Psoas muscle (tissue), 8 donors: Measurements from ENCODE around the gene AKAP8L. TPM values are rescaled to one million over a fixed set of nuclear protein-coding genes. Genes with fewer than 3 reads are reported as not detected.

Experiments used
- ATAC-seq, 4 donors: fragments of 200-7000 bp; cut with Tn5 transposase; one replicate each; pipeline ENCODE4 v1.9.1; 2020; ENCODE audit warnings: moderate library complexity in 3 of 4, mild to moderate bottlenecking in 2 of 4
- DNase-seq, 2 donors: peaks; one replicate each; pipeline ENCODE4 v3.0.0-alpha.2; 2020
- H3K27ac ChIP-seq: fragments of 200-600 bp; one replicate; pipeline ENCODE4 v1.8.0; 2022
- H3K27me3 ChIP-seq, 3 donors: fragments of 200-600 bp in 1 of 3; one replicate each; pipeline versions ENCODE4 v1.6.1 to v1.8.0; 2013 to 2022; ENCODE audit warnings: low read length in 2 of 3, mild to moderate bottlenecking in 2 of 3, moderate library complexity in 1 of 3; ENCODE audit not compliant: insufficient read depth in 3 of 3
- H3K36me3 ChIP-seq, 2 donors: fragments of 200-600 bp in 1 of 2; one replicate each; pipeline versions ENCODE4 v1.6.1 to v1.8.0; 2013 to 2022; ENCODE audit warnings: low read depth in 1 of 2, mild to moderate bottlenecking in 1 of 2, moderate library complexity in 1 of 2; ENCODE audit not compliant: insufficient read depth in 1 of 2
- H3K4me1 ChIP-seq: fragments of 200-600 bp; one replicate; pipeline ENCODE4 v1.8.0; 2022
- H3K4me3 ChIP-seq: fragments of 200-600 bp; one replicate; pipeline ENCODE4 v1.8.0; 2022; ENCODE audit warnings: mild to moderate bottlenecking
- H3K9me3 ChIP-seq: fragments of 200-600 bp; one replicate; pipeline ENCODE4 v1.8.0; 2022
- WGBS, 3 donors: extraction: QIAGEN DNeasy Blood & Tissue Kit; methylation state at CpG; one replicate each; pipeline versions ENCODE4 v1.1.6 to v1.1.7; 2013; 5-methylcytosine and 5-hydroxymethylcytosine counted together
- intact Hi-C, 2 donors: fragments of 100-400 bp; cut with DNase I; formaldehyde crosslinking; loops; one replicate each; pipeline versions ENCODE4 v1.11.0 to v1.14.2; 2022
- polyA plus RNA-seq, 3 donors: library from polyadenylated mRNA; stranded (reverse); fragments of 200-250 nt; gene quantifications; one replicate each; pipeline ENCODE4 v1.2.3, GENCODE V29; 2013
- total RNA-seq, 4 donors: library from RNA; stranded (reverse); fragmentation: NEBNext Ultra II Directional in 2 of 4; extraction: Animal tissue kit (Norgen Biotek cat#: 25700) in 2 of 4; gene quantifications; one replicate each; pipeline versions ENCODE4 v1.2.1 to v1.2.4, GENCODE V29; 2021 to 2023
- TF ChIP-seq, protein P1 (sequence below): fragments of 200-600 bp; IDR thresholded peaks from one replicate; pipeline ENCODE4 v1.8.0; 2022; ENCODE audit warnings: antibody characterized with exemption
- donor health status: healthy with polysubstance abuse.
- donor health status: DM: no; HTN: no; CAD: no; lungs with moderate emphysema.
- donor health status: Bipolar disorder and iron deficiency.
- donor health status: healthy.
- donor health status: DM: yes; HTN: yes; CAD: no.
- donor health status: DM: no; HTN: no; CAD: no.
- donor health status: DM: no; HTN: no; CAD: no.
- donor health status: DM: yes; HTN: yes; CAD: no.

The AKAP8L gene
- total and polyA plus RNA-seq, 7 donors, result 34.6 to 72.9 (median 51.1) TPM

DNA sequence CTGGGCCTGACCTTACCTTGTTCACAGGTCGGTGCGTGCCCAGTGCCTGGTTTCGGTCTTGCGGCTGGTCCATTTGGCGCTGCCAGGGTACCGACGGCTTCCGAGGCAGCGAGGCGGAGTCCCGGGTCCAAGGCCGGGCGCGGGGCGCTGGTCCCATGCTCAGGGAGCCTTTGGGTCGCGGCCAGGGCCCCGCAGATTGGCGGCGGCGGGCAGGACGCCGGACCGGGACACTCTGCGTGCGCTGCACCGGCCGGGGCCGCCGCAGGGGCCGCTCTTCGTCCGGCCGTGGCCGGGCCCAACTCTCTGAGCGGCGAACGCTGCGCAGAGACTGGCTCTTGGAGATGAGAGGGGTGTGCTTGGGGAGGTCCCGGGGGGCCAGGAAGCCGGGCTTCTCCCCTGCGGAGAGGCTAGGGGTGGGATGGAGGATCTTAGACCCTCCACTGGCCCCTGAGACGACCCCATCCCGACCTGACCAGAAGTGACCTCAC is 34.3 kb upstream of the AKAP8L start:
- Histone ChIP-seq H3K27ac (peak overlapping the region; percentile 59), H3K4me3 (peak overlapping the region; percentile 66), H3K36me3 (no peaks in the 10 kb centered on the region), H3K27me3 (peaks cover 0 to 30% (median 8%) of the 10 kb centered on the region in 3 donors), H3K9me3 (no peaks in the 10 kb centered on the region), H3K4me1 (peaks cover 14% of the 10 kb centered on the region)
- peak in 3 of 4 donors; percentile 29 to 47 (median 40) for ATAC-seq
- 10 to 18% (median 11%) methylated on average over 26 to 44 of the region's 44 CpGs for WGBS, 3 donors
- no peak for DNase-seq
- TF ChIP-seq, protein P1, sequence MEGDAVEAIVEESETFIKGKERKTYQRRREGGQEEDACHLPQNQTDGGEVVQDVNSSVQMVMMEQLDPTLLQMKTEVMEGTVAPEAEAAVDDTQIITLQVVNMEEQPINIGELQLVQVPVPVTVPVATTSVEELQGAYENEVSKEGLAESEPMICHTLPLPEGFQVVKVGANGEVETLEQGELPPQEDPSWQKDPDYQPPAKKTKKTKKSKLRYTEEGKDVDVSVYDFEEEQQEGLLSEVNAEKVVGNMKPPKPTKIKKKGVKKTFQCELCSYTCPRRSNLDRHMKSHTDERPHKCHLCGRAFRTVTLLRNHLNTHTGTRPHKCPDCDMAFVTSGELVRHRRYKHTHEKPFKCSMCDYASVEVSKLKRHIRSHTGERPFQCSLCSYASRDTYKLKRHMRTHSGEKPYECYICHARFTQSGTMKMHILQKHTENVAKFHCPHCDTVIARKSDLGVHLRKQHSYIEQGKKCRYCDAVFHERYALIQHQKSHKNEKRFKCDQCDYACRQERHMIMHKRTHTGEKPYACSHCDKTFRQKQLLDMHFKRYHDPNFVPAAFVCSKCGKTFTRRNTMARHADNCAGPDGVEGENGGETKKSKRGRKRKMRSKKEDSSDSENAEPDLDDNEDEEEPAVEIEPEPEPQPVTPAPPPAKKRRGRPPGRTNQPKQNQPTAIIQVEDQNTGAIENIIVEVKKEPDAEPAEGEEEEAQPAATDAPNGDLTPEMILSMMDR, result peak; percentile 49
- intact Hi-C loops, result loop anchor here (5.0 to 10.0 kb wide), 4 partner anchors 102 to 278 kb away; no protein-coding TSS in a partner anchor

DNA sequence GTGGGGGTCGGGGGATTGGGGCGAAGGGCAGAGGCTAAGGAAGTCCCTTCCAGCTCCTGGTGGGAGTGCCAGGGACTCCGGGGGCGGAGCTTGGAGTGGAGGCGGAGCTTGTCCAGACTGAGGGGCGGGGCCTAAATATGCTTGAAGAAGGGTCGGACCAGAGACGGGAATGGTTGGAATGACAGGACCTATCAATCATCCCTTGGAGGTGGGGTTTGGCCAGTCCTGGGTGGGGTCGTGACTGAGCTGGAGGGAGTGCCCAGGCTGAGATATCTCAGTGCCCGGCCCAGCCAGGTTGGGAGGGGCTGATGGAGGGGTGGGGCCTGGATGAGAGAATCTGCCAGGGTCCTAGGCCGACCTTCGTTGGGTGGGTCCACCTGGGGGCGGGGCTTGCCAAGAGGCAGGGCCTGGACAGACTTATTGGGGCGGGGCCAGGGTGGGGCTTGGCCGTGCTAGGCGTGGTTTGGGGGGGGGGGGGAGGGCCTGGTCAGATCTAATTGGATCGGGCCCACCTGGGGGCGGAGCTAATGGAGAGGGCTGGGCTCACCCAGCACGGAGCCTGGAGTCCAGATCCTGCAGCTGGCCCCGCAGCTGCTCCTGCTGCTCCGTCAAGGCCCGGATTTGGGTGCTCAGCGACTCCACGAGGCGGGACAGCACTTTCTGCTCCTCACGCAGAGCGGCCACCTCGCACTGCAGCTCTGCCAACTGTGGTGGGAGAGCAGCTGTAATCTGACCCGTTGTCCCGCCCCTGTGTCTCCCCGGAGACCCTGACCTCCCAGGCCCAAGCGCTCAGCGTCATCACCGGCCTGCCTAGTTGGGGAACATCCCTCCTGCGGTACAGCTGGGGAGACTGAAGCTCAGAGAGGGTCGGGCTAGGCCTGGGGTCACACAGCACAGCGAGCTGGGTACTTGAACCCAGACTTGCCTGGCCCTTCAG is 33.6 kb upstream of the AKAP8L start:
- Histone ChIP-seq H3K27me3 (peaks cover 0 to 25% (median 6%) of the 10 kb centered on the region in 3 donors), H3K36me3 (no peaks in the 10 kb centered on the region), H3K4me3 (peak overlapping the region; percentile 66), H3K4me1 (peaks cover 14% of the 10 kb centered on the region), H3K9me3 (no peaks in the 10 kb centered on the region), H3K27ac (peak overlapping the region; percentile 59)
- TF ChIP-seq, protein P1, result no peak
- 5 to 12% (median 12%) methylated on average over 29 to 37 of the region's 37 CpGs for WGBS, 3 donors
- DNase-seq (peak; percentile 93 to 98), ATAC-seq (peak; percentile 79 to 81 (median 80))
- intact Hi-C loops, result loop anchor here (5.0 to 10.0 kb wide), 4 partner anchors 102 to 278 kb away; no protein-coding TSS in a partner anchor

DNA sequence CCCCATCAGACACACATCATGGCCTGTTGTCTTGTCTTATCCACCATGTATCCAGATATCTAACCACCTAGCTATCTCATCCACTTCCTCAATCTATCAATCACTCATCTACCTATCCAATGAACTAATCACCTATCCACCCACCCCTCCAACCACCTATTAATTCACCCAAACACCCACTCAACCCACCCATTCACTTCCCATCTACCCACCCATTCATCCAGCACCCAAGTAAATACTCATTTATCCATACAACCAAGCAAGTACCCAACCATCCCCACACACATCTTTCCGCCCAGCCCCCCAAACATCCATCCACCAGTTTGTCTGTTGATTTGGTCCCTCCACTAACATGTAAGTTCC is 31.7 kb upstream of the AKAP8L start:
- intact Hi-C loops, result loop anchor here (2.0 to 10.0 kb wide), 5 partner anchors 104 to 276 kb away; no protein-coding TSS in a partner anchor
- TF ChIP-seq, protein P1, result no peak
- Histone ChIP-seq H3K9me3 (no peaks in the 10 kb centered on the region), H3K4me1 (peaks cover 21% of the 10 kb centered on the region), H3K27ac (peak overlapping the region; percentile 78), H3K36me3 (no peaks in the 10 kb centered on the region), H3K27me3 (peaks cover 0 to 6% (median 0%) of the 10 kb centered on the region in 3 donors), H3K4me3 (no peak overlapping the region)
- ATAC-seq (no peak), DNase-seq (no peak)
- WGBS, 3 donors, result 85 to 93% (median 88%) methylated on average over 1 of the region's 1 CpG

DNA sequence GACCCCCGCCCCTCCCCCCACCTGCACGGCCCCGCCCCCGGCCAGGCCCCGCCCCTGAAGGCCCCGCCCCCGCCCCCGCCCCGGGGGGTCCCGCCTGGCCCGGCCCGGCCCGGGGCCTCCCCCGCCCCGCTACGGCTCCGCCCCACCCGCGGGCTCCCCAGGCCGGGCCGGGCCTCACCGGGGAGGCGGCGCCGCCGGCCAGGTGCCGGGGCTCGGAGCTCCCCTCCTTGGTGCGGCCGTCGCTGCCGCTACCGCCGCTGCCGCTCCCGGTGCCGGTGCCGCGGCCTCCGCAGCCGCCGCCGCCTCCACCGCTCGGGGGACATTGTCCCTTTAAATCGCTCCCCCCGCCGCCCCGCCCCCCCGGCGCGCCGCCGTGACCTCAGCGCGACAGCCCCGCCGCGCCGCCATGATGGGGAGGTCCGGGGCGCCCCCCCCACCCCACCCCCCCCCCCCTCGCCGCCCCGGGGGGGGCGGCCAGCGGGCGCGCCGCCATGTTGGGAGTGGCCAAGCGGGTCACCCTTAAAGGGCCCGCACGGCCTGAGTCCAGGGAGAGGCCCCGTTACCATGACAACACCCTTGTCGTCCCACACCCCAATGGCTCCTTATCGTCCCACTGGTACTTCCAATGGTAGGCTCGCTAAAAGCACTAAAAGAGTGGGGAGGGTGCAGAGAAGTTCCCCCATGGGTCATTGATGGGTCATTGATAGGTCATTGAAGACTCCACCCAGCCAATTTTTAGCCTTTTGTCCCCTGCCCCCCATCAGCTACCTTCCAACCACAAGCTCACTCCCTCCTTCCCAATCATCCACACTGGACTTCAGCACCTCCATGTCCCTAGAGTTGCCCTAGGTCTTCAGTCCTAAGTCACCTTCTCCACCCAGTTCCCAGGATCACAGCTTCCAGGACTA is 31.1 kb upstream of the AKAP8L start, which contains the start of gene WIZ:
WIZ (minus strand) TSS at position 337 of the 908 bp plus-strand sequence. CDS start 1,649 bp downstream, outside the sequence.
- TF ChIP-seq, protein P1, result no peak
- Histone ChIP-seq H3K36me3 (no peaks in the 10 kb centered on the region), H3K27me3 (peaks cover 0 to under 1% (median 0%) of the 10 kb centered on the region in 3 donors), H3K9me3 (no peaks in the 10 kb centered on the region), H3K27ac (peak within 1 kb of the TSS; percentile 78), H3K4me1 (peaks cover 27% of the 10 kb centered on the region), H3K4me3 (peak within 1 kb of the TSS; percentile 78)
- peak; percentile 16 to 42 (median 18) for ATAC-seq
- intact Hi-C loops, result loop anchor here (2.0 to 10.0 kb wide), 6 partner anchors 73 to 275 kb away; partner anchors contain the start of gene AKAP8 (in 1 of the 2)
- WGBS, 3 donors, result 1% methylated on average over 20 to 75 of the region's 77 CpGs
- peak; percentile 91 to 94 for DNase-seq
